ENCODE data around the gene CFAP46. TPM values are rescaled to one million over a fixed set of nuclear protein-coding genes. Genes with fewer than 3 reads are reported as not detected.

The CFAP46 gene
- total RNA-seq, 2 experiments from 2014 or later = 0.34 TPM; not detected in 1

DNA sequence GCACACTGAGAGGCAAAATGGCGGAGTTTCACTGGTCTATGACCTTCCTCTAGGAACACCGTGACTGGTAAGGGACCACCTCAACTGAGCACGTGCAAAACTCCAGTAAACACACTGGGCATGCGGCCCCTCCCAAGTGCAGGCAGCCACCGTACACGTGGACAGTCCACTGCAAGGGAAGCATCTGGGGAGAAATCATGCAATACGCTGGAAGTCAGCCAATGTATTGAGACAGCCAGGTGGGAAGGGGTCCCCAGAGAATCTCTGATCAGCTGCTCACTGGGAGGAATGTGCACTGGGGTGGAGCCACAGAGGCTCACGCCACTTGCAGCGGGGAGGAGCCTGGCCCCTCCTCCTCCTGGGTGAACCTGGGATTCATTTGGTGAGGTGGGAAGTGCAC is 49.3 kb downstream of the CFAP46 start:
- intact Hi-C loops (cut with micrococcal nuclease) = no loop called here
- no peaks in the 10 kb centered on the region for H3K9me3 Mint-ChIP-seq

DNA sequence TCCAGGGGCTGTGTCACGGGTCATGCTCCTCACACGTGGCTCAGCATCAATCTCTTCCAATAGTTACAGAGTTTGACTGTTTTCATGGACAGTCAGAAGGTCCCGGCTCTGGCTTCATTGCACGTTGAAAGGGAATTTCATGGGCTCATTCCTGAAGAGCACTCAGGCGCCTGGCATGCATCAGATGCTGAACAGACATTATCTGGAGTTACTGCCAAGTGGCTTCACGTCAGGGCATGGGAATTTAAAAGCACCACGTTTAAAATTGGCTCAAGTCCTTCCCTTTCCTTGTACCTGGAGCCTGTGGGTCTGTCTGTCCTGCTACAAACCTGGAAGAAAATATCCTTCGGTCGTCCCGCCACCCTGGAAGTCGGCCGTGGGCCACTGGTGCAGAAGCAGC is 50.4 kb downstream of the CFAP46 start:
- ChIA-PET CTCF (no interaction called here), POLR2A (no interaction called here)
- peaks cover 25% of the 10 kb centered on the region for H3K27me3 Mint-ChIP-seq
- ATAC-seq = no peak
- H3K4me1 Mint-ChIP-seq (ENCODE audit: low read depth) = no peaks in the 10 kb centered on the region
- DNase-seq = no peak
- no peak for TF ChIP-seq CTCF (IDR thresholded peaks at IDR 0.05)
- intact Hi-C loops (cut with micrococcal nuclease) = no loop called here
- no peaks in the 10 kb centered on the region for H3K9me3 Mint-ChIP-seq
- no peak overlapping the region for H3K27ac Mint-ChIP-seq
- H3K4me3 Mint-ChIP-seq = no peak overlapping the region
- H3K36me3 Mint-ChIP-seq (ENCODE audit: low read depth) = no peaks in the 10 kb centered on the region

More for the DNA sequence above, 49.3 kb downstream of the CFAP46 start:
- DNase-seq = no peak
- CTCF ChIA-PET = interaction anchor here (1.8 kb wide), 1 partner anchor 11 kb away, joined by 8 read pairs; no protein-coding TSS in a partner anchor
- ATAC-seq = no peak
- no peak for TF ChIP-seq CTCF (IDR thresholded peaks at IDR 0.05)
- H3K4me1 Mint-ChIP-seq (ENCODE audit: low read depth) = no peaks in the 10 kb centered on the region
- H3K4me3 Mint-ChIP-seq = no peak overlapping the region
- POLR2A ChIA-PET = no interaction called here
- H3K36me3 Mint-ChIP-seq (ENCODE audit: low read depth) = no peaks in the 10 kb centered on the region
- H3K27me3 Mint-ChIP-seq = peaks cover 25% of the 10 kb centered on the region
- no peak overlapping the region for H3K27ac Mint-ChIP-seq

DNA sequence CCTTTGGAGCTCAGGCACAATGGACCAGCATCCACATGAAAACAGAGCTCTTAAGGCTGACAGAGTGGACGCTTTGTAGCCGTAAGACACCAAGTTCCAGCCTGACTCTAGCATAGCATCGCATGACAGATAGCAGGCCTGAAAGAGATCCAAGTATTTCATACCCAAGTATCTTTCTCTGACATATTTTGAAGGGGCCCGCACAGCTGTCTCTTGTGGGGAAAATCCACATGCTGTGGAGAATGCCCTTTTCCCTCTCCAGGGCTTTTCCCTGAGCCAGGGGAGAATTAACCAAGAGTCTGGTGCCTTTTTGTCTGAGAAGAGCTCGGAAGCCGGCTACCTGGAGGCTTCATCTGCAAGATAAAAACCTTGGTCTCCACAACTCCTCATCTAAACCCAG is 51.0 kb downstream of the CFAP46 start:
- peaks cover 25% of the 10 kb centered on the region for H3K27me3 Mint-ChIP-seq
- no peak overlapping the region for H3K4me3 Mint-ChIP-seq
- POLR2A ChIA-PET = no interaction called here
- CTCF ChIA-PET = no interaction called here
- no peaks in the 10 kb centered on the region for H3K4me1 Mint-ChIP-seq (ENCODE audit: low read depth)
- no peak overlapping the region for H3K27ac Mint-ChIP-seq
- DNase-seq (no peak), ATAC-seq (no peak)
- H3K36me3 Mint-ChIP-seq (ENCODE audit: low read depth) = no peaks in the 10 kb centered on the region
- intact Hi-C loops (cut with micrococcal nuclease) = no loop called here
- H3K9me3 Mint-ChIP-seq = no peaks in the 10 kb centered on the region
- no peak for TF ChIP-seq CTCF (IDR thresholded peaks at IDR 0.05)

DNA sequence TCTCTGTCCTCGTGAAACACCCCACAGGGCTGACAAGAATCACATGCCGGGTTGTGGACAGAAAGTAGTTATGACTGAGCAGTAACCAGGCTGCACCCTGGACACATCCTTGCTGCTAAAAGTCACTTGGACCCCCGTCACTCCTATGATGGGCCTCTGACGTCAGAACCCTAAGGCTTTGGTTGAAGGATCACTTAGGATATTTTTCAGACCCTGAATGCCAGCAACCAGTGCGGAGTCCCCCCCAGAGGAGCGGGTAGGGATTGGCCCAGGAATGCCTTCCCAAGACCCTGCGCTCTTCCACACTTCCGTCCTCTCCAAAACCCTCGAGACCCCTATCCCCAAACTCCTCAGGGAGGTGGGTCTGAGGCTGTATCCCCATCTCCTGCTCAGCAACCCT is 52.1 kb downstream of the CFAP46 start:
- ChIA-PET CTCF (no interaction called here), POLR2A (no interaction called here)
- Mint-ChIP-seq H3K9me3 (no peaks in the 10 kb centered on the region), H3K4me1 (ENCODE audit: low read depth) (no peaks in the 10 kb centered on the region), H3K36me3 (ENCODE audit: low read depth) (no peaks in the 10 kb centered on the region), H3K4me3 (no peak overlapping the region), H3K27me3 (peaks cover 25% of the 10 kb centered on the region), H3K27ac (no peak overlapping the region)
- ATAC-seq = no peak
- DNase-seq = no peak
- no peak for TF ChIP-seq CTCF (IDR thresholded peaks at IDR 0.05)
- intact Hi-C loops (cut with micrococcal nuclease) = no loop called here

DNA sequence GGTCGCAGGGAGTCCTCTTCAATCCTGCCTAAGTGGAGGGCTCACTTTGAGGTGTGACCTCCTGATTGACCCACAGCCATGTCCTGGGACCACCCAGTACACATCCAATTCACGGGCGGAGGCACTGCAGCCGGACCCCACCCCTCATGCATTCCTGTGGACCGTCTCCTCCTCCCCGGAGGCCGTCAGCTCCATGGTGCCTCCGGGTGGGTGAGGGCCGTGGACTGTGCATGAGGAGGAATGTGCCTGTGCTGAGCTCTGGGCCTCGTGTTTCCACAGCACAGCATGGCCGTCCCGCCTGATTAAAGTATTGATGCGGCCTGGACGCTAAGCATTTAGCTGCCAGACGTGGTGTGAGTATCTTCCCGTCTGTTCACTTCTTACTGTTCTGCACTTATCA is 52.8 kb downstream of the CFAP46 start:
- H3K27me3 Mint-ChIP-seq = peaks cover 22% of the 10 kb centered on the region
- no peak for TF ChIP-seq CTCF (IDR thresholded peaks at IDR 0.05)
- no peaks in the 10 kb centered on the region for H3K9me3 Mint-ChIP-seq
- DNase-seq = no peak
- intact Hi-C loops (cut with micrococcal nuclease) = no loop called here
- no peak for ATAC-seq
- no peaks in the 10 kb centered on the region for H3K4me1 Mint-ChIP-seq (ENCODE audit: low read depth)
- no peak overlapping the region for H3K4me3 Mint-ChIP-seq
- CTCF ChIA-PET = no interaction called here
- no peak overlapping the region for H3K27ac Mint-ChIP-seq
- POLR2A ChIA-PET = no interaction called here
- no peaks in the 10 kb centered on the region for H3K36me3 Mint-ChIP-seq (ENCODE audit: low read depth)

Data from activated CD8-positive, alpha-beta T cell treated with anti-CD3 and anti-CD28 coated beads for 36 hours (primary cell).